DMS 273 treated with DMSO at 0.1 percent for 48 hours (cell line): ENCODE measurements around the gene FAM24A.
"Not testable (repeated sequence)": the region's sequence is repeated elsewhere in the genome, so short reads cannot be mapped to it uniquely, and the experiment has no call there.

ENCODE experiments used
- DNase-seq: peaks from one replicate; lab custom pipeline; 2025; lab: John Stamatoyannopoulos, UW

Gene FAM24A

DNA sequence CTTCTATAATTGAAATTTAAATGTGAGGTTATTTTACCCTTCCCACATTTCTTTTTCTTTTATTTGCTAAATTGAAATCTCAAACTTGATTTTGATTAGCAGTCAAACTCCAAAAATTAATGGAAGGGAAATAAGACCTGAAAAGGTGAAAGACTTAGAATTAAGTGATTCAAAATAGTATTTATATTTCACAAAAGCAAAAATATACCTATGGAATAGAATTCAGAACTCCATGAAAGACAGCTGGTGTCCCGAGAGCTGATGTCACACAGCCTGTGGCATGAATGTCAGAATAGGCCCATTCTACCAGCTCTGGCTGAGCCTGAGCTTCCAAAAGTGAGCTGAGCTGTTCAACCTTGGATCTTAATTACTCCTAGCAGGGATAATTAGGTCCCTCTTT, at the start of gene FAM24A:
TSS of gene FAM24A (plus strand) at position 301 of the 400 bp plus-strand sequence. CDS start 1,025 bp downstream, outside the sequence.
- no peak for DNase-seq

- DNase-seq, result no peak
These were observed 48.7 kb upstream of the FAM24A start for GRCh38 chr10:122861711-122862161.

DNA sequence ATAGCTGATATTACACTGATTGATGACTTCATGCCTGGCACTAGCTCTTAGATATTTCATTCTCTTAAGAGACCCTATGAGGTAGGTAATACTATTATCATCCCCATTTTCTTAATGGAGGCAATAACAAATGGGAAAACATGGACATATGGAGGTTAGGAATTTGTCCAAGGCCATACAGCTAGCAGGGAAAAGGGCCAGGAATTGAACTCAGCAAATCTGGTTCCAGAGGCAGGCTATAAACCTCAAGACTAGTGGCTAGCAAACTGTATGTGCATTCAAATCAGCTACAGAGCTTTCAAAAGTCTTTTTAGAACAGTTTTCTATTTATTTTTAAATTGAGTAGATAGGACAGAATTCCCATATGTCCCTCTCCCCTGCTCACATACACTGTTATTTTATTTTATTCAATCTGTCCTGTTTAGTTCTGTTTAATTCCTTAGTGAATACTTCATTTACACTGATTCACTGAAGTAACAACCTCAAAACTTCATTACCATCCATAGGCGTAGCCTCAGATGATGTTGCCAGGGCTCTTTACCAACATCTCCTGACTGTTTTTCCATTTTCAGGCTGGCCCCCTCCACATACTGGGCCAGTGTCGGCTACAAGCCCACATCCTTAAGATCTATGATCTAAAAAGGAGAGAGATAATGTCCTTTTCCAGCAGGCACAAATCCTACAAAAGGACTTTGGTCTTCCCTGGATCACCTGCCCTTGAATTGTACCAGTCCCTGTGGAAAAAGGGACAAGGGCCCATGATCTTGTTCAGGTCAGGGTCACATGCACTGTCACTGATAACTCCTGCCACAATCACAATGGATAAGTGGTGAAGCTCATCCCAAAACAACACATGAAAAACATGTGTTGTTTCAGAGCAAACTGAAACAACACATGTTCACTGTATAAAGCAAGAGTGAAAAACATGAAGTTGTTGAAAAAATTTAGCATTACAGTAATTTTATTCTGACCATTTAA, 46.9 kb upstream of the FAM24A start:
- DNase-seq, result no peak

DNA sequence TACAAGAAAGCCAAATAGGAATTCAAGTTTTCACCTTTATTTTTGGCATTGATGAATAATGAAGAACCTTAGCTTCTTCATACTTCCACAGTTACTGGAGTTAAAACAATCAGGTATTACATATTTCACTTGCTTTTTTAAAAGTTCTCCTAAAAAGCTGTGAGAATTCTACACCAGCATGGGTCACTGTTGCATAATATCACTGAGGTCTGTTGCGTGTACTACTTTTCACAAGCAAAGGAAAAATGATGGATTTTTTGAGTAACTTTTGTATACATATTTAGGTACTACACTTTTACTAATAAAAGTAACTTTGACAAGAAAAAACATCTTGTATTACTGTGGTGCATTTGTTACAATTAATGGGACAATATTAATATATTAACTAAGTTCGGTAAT, 46.2 kb upstream of the FAM24A start:
- no peak for DNase-seq

- no peak for DNase-seq
These were observed 45.5 kb upstream of the FAM24A start for GRCh38 chr10:122864901-122865300.

DNA sequence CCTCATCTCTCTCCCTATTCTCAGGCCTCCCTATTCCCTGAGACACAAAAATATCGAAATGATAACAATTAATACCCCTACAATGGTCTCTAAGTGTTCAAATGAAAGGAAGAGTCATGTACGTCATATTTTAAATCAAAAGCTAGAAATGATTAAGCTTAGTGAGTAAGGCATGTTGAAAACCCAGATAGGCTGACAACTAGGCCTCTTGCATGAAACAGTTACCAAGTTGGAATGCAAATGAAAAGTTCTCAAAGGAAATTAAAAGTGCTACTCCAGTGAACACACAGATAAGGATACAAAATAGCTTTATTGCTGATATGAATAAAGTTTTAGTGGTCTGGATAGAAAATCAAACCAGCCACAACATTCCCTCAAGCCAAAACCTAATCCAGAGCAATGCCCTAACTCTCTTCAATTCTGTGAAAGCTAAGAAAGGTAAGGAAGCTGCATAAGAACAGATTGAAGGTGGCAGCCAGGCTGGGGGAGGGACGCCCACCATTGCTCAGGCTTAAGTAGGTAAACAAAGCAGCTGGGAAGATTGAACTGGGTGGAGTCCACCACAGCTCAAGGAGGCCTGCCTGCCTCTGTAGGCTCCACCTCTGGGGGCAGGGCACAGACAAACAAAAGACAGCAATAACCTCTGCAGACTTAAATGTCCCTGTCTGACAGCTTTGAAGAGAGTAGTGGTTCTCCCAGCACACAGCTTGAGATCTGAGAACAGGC, 43.5 kb upstream of the FAM24A start:
- DNase-seq, result not testable (repeated sequence)

- DNase-seq, result not testable (repeated sequence)
These were observed 41.6 kb upstream of the FAM24A start for GRCh38 chr10:122868768-122869167.

- DNase-seq, result not testable (repeated sequence)
These were observed 38.5 kb upstream of the FAM24A start for GRCh38 chr10:122871947-122872346.

DNA sequence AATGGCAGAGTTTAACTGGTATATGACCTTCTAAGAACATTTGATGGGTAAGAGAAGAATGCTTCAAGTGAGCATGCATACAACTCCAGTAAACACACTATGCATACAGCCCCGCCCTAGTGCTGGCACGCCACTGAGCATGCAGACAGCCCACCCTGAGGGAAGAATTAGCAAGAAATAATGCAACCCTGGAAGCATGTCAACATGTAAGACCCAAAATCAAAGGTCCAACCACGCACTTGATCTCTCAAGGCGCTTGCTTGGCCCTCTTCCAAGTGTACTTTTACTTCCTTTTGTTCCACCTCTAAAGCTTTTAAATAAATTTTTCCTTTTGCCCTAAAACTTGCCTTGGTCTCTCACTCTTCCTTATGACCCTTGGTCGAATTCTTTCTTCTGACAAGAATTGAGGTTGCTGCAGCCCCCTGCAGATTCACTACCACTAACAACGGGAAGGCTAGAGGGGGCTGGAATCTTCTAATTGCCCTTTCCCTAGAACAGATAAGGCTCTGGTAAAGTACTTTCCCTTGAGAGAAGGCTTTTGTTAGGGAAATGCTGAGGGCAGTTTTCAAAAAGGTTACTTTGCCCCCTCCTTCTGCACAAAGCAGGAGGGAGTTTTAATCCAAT, 34.5 kb upstream of the FAM24A start:
- DNase-seq, result no peak

DNA sequence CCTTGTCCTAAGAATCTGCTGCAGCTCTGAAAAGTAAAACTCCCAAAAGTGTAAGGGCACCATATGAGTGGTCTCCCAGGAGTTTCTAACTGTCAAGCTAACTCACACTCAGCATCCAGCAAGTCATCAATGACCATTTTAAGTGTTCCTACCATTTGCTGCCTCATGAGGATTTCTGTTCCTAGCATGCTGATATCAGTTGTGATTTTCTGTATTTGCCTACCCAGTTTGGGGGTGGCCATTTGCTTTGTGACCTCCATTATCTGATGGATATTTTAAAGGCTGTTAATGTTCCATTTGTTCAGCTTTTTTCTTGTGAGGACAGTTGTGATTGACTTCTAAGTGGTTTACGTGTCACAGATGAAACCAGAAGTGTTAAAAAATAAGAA, 33.9 kb upstream of the FAM24A start:
- no peak for DNase-seq

DNA sequence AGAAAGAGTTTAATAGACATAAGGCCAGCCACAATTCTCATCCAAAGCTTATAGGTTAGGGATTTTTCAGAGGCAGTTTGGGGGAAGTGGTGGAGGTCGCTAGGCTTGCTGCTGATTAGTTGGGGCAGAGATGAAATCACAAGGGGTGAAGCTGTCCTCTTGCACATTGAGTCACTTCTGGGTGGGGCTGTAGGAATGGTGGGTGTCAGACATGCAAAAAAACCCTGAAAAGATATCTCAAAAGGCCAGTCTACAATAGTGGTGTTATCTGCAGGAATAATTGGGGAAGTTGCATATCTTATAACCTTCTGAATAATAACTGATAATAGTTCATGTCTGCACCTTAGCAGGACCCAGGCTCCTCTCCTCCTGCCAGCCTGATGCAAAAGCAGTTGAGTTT, 33.1 kb upstream of the FAM24A start:
- no peak for DNase-seq

- no peak for DNase-seq
These were observed 31.5 kb upstream of the FAM24A start for GRCh38 chr10:122878799-122879338.

DNA sequence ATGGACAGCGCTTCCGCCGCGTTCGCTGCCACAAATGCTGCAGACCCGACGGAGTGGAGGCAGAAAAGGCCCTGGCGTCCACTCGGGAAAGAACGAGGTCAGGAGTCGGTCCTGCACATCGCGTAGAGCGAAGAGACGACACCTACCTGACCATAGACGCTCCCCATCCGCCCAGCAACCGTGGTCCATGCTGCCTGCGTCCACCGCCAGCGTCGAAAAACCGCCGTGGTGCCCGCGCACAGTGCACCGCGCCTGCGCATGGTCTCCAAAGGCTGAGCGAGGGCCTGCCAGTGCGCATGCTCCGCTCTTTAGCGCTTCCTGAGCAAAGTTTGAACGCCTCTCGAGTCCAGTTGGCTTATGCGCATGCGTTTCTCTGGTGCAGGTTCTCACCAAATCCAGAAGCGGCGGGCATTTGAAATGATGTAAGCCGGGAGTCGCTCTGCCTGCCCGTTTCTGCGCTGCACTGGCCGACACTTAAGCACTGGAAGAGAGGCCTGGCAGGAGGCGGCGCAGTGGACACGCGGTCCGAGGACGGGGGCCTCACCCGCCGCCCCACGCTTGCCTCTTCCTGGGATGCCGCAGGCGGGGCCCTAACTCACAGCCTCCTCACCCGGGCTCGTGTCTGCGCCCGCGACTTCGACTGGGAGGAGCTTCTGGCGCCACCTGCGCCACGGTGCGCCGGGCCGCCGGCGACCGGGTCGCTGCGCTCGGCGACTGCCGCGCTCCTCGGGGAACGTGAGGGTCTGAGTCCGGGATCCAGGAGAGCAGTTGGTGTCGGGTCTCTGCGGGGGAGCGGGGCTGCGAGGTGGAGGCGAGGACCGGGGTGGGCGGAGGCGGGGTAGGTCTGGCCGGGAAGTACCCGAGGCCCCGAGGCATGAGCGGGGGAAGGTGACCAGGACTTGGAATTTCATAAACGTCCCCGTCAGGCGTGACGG, 30.8 kb upstream of the FAM24A start, which contains the start of gene FAM24B:
TSS of gene FAM24B (minus strand) at position 243 of the 935 bp plus-strand sequence. CDS start 29,066 bp downstream, outside the sequence.
- DNase-seq, result peak; percentile 86

DNA sequence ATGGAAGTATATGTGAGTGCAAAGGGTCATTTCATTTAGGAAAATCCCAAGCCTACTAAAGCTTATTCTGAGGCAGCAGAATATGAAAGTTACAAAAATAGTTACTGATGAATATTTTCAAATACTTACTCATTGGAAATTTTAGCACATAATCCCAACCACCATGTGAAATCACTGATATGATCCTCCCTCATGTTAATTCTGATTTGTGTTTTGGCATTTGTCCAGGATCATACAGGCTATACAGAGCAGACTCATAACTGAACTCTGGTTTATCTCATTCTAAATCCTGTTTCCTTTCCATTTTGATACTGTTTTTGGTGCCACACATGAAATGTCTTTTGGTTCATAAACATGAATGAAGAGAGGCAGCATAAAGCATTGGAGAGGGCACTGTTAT, 27.6 kb upstream of the FAM24A start:
- no peak for DNase-seq

DNA sequence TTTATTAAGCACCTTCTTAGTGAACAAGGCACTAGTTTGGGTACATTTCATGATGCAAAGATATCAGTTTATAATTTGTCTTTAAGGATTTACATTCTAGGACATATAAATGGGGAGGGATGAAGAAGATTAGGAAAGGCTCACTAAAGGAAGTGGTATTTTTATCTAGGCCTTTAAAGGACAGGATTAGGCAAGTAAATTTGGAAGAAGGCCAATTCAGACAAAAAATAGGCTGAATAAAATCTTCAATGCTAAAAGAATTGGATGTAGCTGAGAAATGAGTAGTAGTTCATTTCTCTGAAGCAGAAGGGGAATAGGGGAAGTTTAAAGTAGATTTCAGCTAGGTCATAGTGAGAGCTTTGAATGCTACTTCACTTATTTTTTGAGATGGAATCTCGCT, 26.2 kb upstream of the FAM24A start:
- no peak for DNase-seq

- DNase-seq, result no peak
These were observed 16.0 kb upstream of the FAM24A start for GRCh38 chr10:122894261-122894944.

GRCh38 chr10:122903861-122904260, 6.5 kb upstream of the FAM24A start:
- not testable (repeated sequence) for DNase-seq

- DNase-seq, result no peak
These were observed 1.6 kb downstream of the FAM24A start for GRCh38 chr10:122911889-122912484.

GRCh38 chr10:122915700-122916099, 5.3 kb downstream of the FAM24A start:
- no peak for DNase-seq

GRCh38 chr10:122930140-122930539, 19.7 kb downstream of the FAM24A start:
- DNase-seq, result no peak
